Measurements from ENCODE around the gene ASTN2.
"Not testable (repeated sequence)": the region's sequence is repeated elsewhere in the genome, so short reads cannot be mapped to it uniquely, and the experiment has no call there.

The ASTN2 gene

DNA sequence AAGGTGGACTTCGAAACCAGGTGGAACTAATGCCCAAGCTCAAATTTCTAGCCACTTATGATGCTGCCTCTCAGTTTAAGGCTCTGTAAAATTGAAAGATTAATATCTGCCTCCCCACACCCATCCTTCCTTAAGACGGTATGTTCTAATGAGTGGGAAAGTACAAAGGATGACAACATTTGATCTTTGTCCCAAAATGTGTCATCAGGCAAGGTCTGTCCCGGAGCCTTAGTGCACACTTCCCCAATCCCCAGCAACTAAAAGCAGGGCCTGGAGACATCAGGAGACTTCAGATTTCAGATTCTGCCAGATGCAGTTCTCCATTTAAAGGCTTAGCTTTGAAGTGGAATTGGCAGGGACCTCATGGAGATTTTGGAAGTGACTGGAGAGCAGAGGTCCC is 316.5 kb downstream of the ASTN2 start:
- DNase-seq: no peak

DNA sequence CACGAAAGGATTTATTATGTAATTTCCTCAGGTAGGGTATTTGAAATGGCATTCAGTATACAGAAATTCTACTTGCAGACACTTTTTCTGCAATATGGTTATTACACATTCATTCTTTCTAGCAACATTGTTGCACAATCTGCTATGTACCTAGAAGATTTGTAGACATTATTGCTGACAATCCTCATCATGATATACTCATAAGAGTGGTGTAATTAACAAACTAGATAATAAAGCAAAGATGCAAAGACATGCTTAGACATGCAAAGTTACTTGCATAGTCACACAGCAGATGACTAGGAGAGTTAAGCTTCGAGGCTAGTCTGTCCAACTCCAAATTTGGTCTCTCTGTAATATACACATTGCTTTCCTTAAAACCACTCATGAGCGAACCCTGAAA is 317.1 kb downstream of the ASTN2 start:
- DNase-seq: no peak

GRCh38 chr9:117096138-117096537 is 318.7 kb downstream of the ASTN2 start:
- DNase-seq: no peak

DNA sequence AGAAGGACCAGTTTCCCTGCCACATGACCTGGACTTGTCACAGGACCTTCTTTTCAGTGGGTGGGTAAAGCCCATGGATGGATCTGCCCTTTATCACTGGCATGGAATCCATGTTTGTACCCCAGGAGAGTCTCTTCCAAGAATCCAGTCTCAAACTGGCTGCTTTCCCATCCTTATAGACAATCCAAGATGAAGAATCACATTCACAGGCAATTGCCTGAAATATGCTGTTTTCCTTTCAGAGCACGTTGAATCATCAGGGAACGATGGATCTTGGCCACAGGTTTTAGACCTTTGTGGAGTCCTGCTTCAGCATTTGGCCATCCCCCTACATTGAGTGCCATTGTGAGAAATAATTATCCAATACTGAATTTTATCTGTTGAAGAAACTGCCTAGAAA is 319.8 kb downstream of the ASTN2 start:
- no peak for DNase-seq

DNA sequence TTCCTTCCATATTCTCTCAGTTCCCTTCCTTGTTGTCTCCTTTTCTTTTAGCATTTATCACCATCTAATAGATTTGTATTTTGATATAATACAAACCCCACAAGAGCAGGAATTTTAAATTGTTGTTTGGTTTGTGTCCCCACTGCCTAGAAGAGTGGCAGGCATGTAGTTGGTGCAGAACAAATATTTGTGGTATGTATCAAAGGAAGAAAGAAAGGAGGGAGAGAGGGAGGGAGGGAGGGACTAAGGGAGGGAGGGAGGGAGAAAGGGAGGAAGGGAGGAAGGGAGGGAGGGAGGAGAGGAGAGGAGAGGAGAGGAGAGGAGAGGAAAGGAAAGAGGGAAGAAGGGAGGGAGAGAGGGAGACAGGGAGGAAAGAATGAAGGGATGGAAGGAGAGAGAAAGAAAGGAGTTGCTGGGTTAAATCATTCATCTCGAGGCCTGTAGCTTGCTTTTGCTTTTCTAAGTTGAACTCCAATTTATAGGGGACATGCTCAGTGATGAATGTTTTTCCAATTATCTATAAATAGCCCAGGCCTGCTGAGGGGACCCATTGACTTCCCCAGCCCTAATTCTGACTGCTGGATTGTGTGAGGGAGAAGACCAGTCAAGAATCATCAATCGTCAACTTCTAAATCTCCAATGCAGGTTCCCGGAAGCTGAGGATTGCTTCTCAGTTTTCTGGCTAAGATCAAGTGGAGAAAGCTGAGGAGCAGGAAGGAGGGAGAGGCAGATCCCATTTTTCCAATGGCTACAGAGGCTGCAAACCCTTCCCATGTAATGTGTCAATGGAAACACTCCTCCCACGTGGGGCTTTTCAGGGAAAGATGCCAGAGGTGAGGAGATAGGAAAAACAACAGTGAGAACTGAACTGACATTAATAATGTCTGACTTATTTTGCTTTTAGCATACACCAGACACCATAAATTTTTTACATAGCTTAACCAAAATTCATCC is 320.7 kb downstream of the ASTN2 start:
- no peak for DNase-seq

DNA sequence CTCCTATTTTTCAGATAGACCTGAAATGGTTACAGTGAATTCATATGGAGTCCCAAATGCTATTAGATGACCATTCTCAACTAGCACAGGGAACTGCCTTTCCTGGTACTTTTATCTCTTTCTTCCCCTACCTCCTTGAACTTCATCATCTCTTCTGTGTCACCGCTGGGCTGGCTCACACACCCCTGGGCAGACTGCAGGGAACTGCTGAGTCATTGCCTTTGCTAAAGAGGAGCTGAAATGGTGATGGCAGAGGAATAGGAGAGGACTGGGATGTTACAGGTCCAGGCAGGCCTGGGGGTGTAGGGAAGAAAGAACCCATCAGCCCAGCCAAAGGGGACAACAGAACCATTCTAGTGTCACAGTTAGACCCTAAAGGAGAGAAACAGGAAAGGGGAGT is 322.3 kb downstream of the ASTN2 start:
- DNase-seq: no peak

DNA sequence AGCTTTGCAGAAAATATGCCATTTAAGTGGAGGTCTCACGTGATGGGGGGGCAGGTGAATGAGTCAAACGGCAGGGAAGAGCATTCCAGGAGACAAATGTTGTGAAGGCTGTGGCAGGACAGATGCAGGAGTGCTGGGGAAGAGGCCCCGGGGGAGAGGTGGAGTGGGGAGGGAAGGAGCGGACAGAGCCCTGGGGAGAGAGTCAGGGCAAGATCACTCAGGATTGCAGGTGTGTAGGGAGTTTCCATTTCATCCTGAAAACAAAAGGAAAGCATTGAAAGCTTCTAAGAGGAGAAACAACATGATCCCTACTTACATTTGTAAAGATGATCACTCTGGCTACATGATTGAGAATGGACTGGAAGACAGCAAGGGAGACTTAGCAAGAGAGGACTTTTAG is 323.3 kb downstream of the ASTN2 start:
- no peak for DNase-seq

DNA sequence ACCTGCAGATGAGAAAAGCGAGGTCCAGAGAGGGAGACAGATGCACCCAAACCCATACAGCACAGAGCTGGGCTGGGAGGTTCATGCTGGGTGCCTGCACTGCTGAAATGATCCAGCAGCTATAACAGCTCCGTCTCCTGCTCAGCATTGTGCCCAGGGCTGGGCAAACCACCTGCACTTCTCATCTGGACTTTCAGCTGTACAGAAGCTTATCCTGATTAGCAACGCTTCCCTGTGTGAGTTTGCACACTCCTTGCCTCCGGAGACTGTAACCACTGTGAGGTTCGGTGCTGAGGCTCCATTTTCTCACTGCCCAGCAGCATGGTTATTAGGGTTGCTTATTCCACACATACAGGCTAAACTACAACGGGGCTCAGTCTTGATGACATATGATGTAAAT is 326.1 kb downstream of the ASTN2 start:
- no peak for DNase-seq

GRCh38 chr9:117088140-117088539 is 326.7 kb downstream of the ASTN2 start:
- no peak for DNase-seq

DNA sequence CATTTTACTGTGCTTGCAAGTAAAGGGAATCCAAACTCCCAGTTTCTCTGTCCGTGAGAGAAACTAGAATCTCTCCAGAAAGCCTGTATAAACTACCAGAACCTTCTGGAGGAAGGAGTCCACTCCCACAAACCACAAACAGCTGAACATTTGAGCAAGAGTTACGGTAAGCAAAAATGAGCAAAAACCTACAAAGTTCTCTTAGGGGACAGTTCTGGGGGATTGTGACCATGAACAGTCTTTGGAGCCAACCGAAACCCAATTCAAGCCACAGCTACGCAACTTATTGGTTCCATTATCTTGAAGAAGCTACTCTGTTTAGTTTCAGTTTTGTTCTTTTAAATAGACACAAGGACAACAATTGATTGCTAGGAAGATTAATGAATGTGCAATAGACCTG is 330.6 kb downstream of the ASTN2 start:
- no peak for DNase-seq

GRCh38 chr9:117083559-117083958 is 331.3 kb downstream of the ASTN2 start:
- DNase-seq: no peak

- DNase-seq: no peak
Measured at GRCh38 chr9:117081641-117082317, 333.1 kb downstream of the ASTN2 start.

DNA sequence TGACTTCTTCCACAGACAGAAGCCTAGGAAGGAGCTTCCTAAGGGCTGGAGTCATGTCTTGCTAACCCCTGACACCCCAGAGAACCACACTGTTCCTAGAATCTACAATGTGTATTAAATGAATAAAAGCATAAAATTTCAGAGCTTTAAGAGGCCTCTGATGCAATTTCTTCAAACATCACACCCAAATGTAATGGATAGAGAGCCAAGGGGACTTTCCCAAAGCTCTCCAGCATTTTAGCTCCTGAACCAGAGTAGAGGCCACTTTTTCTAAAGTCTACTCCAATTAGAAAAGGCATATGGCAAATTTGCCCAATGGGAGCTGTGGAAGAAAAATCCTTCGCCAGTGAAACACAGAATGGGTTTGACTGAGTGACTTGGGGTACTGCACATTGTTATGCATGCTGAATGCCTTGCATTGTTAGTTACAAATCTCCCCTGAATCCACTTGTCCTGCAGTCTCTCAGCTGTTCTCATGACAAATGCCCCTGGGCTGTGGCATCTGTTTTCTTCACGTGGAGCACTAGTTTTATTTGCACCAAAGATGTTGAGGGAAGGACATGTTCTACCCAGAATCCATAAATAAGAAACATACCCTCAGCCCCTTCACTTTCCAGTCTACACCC is 334.0 kb downstream of the ASTN2 start:
- DNase-seq: no peak

DNA sequence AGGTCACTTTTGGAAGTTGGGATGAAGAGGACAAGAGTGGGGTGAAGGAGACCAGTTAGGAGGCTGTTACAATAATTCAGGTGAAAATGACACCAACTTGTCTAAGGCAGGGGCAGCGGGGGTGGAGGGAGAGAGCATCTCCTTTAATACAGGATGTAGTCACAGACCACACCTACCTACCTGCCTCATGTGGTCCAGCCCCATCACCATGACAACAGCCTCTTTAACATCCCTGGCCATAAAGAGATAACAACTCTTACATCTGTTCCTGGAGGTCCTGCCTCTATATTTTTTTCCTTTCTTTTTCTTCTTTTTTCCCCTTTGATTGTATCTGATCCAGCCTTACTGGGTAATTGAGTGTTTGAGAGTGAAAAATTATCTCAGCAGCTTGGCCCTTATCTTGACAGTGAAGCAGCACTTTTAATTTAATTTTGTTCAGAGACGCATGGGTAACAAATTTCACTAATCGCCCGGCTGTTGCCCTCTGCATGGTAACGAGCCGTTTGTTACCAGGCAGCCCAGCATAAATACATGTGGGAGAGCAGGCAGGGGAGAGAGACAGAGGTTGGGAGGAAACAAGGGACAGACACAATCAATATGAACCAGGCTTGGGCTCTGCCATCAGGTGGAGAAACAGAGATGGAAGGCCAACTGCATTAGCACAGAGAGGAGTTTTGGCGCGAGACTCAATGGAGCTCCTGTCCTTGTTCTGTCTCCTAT is 338.1 kb downstream of the ASTN2 start:
- no peak for DNase-seq

- DNase-seq: no peak
Measured at GRCh38 chr9:117075636-117076035, 339.2 kb downstream of the ASTN2 start.

- DNase-seq: no peak
Measured at GRCh38 chr9:117074784-117075520, 339.9 kb downstream of the ASTN2 start.

- DNase-seq: no peak
Measured at GRCh38 chr9:117074342-117074662, 340.6 kb downstream of the ASTN2 start.

- DNase-seq: no peak
Measured at GRCh38 chr9:117073539-117074341, 341.1 kb downstream of the ASTN2 start.

GRCh38 chr9:117073071-117073470 is 341.8 kb downstream of the ASTN2 start:
- no peak for DNase-seq

- DNase-seq: no peak
Measured at GRCh38 chr9:117072216-117072615, 342.6 kb downstream of the ASTN2 start.

- DNase-seq: not testable (repeated sequence)
Measured at GRCh38 chr9:117071673-117072207, 343.1 kb downstream of the ASTN2 start.

Measured in stimulated activated CD4-positive, alpha-beta T cell treated with anti-CD3 and anti-CD28 coated beads, Interleukin-4, amount 100 ng/mL, for 4 hours (primary cell).